Measurements from ENCODE around the gene IFNGR2. TPM values are rescaled to one million over a fixed set of nuclear protein-coding genes. Genes with fewer than 3 reads are reported as not detected.
"Not testable (repeated sequence)": the region's sequence is repeated elsewhere in the genome, so short reads cannot be mapped to it uniquely, and the experiment has no call there.

Gene IFNGR2
- total RNA-seq = 14.9 TPM

GRCh38 chr21:33403128-33403785, at the start of gene IFNGR2:
Gene IFNGR2 (plus strand): TSS chr21:33403413. CDS start chr21:33403544, 131 bp downstream.
- DNase-seq (ENCODE audit: low spot score) (peak; percentile 71), ATAC-seq (peak; percentile 59)

DNA sequence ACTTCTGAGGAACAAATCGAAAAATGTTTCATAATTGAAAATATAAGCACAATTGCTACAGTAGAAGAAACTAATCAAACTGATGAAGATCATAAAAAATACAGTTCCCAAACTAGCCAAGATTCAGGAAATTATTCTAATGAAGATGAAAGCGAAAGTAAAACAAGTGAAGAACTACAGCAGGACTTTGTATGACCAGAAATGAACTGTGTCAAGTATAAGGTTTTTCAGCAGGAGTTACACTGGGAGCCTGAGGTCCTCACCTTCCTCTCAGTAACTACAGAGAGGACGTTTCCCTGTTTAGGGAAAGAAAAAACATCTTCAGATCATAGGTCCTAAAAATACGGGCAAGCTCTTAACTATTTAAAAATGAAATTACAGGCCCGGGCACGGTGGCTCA, 47.9 kb upstream of the IFNGR2 start:
- DNase-seq (ENCODE audit: low spot score) = no peak
- no peak for ATAC-seq

GRCh38 chr21:33355996-33356395, 47.2 kb upstream of the IFNGR2 start:
- DNase-seq (ENCODE audit: low spot score) (no peak), ATAC-seq (no peak)

DNA sequence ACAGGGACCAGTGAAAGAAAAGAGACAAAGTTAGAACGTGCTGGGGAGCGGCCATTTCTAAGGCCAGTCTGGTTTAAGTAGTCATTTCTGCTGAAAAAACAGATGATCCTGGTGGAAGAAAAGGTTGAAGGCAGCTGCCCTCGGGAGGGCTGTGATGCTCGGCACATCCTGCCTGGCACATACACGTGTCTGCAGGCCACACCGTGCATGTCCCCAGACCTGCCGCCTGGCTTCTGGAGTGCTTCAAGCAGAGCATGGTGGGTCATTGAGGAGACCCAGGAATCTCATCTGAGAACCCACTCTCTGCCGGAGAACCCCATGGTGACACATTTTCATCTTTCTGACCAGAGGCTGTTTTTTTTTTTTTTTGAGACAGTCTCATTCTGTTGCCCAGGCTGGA, 46.0 kb upstream of the IFNGR2 start:
- no peak for ATAC-seq
- no peak for DNase-seq (ENCODE audit: low spot score)

DNA sequence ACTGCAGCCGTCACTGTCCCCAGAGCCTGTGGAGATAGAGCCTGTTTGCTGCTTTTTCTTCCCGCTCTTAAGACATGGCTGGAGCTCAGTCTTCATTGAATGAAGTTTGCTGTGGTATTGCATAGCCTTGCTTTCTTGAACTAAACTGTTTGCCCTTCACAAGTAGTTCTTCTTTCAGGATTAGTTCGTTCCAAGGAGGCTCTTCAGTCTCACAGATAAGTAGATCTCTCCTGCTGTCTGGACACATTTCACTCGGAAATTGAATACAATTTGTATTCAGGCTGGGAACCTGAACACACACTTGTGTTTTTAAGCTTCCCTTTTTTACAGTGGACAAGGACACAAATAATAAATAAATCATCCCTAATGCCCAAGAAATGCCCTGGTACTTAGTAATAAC, 43.8 kb upstream of the IFNGR2 start:
- DNase-seq (ENCODE audit: low spot score) (no peak), ATAC-seq (no peak)

DNA sequence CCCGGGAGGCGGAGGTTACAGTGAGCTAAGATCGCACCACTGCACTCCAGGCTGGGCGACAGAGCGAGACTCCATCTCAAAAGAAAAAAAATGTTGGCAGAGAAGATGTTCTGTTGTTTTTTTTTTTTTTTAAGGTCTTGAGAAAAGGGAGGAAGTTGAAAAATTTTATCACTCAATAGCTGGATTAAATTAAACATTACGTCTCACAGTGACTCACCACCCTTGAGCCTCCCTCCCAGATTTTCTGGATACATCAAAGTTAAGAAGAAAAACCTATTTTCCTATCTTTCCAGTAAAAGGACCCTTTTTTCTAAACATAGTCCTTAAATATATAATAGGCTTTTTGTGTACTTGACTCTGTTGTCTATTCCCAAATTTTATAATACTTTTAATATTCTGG, 42.9 kb upstream of the IFNGR2 start:
- DNase-seq (ENCODE audit: low spot score) (no peak), ATAC-seq (no peak)

DNA sequence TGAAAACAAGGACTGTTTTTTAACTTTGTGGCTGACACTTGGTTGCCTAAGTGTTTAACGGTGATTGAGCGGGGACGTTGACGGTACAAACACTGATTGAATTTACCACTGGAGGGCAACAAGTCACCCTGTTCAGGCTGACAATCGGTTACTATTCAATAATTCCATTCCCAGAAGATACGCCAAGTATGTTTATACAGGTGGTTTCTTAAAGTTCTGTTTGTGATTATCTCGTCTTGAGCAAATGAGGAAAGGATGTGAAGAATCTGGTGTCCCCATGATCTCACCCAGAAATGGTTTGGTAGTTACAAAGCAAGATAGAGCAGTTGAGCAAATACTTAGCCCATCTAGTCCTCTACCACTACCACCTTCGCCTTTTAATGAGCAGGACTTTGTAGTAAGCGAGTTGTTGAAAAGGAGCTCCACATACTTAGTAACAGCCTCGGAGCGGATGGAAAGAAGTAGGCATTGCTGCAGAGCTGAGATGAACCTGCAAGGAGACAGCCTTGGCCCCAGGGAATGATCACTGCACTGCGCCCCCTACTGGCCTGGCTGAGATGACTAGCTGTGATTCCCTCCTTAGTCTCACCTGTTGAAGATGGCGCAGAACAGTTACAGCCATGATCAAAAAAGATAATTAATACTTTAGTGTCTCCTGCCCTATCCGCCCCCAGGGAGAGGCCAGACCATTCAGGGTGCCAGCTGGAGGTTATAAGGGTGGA, 42.2 kb upstream of the IFNGR2 start:
- DNase-seq (ENCODE audit: low spot score) = peak; percentile 83
- peak; percentile 97 for ATAC-seq

- ATAC-seq = no peak
- DNase-seq (ENCODE audit: low spot score) = no peak
These were observed 41.1 kb upstream of the IFNGR2 start for GRCh38 chr21:33362044-33362555.

GRCh38 chr21:33363911-33364609, 39.2 kb upstream of the IFNGR2 start:
- not testable (repeated sequence) for ATAC-seq; DNase-seq (ENCODE audit: low spot score)

GRCh38 chr21:33364830-33365229, 38.4 kb upstream of the IFNGR2 start:
- no peak for ATAC-seq

DNA sequence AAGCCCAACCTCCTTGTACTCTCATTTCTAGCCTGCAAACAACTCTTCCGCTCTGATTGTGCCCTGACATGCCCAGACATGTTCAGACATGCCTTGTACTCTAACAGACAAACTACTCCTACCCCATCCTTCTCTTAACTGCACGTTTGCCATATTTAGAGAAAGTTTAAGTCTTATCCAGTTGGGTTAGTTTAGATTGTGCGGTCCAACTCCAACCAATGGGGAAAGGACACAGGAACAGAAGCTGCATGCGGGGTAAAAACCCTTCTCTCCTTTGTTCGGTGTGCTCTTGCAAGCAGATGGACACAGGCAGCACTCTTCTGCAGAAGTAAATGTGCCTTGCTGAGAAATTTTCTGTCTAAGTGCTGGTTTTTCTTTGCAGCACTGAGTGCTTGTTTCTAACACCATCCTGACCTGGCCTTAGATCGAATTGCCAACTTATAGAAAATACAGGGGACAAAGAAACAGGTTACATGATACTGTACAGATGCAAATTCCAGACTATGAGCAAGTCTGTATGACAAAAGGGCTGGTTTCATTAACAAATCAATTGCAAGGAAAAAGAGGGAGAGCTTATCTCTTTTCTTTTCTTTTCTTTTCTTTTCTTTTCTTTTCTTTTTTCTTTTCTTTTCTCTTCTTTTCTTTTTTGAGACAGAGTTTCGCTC, 35.8 kb upstream of the IFNGR2 start:
- no peak for ATAC-seq
- no peak for DNase-seq (ENCODE audit: low spot score)

More at GRCh38 chr21:33364830-33365229, 38.4 kb upstream of the IFNGR2 start:
- DNase-seq (ENCODE audit: low spot score) = no peak

GRCh38 chr21:33368124-33368523, 35.1 kb upstream of the IFNGR2 start:
- no peak for ATAC-seq
- no peak for DNase-seq (ENCODE audit: low spot score)

GRCh38 chr21:33368576-33368975, 34.6 kb upstream of the IFNGR2 start:
- ATAC-seq = no peak
- DNase-seq (ENCODE audit: low spot score) = no peak

DNA sequence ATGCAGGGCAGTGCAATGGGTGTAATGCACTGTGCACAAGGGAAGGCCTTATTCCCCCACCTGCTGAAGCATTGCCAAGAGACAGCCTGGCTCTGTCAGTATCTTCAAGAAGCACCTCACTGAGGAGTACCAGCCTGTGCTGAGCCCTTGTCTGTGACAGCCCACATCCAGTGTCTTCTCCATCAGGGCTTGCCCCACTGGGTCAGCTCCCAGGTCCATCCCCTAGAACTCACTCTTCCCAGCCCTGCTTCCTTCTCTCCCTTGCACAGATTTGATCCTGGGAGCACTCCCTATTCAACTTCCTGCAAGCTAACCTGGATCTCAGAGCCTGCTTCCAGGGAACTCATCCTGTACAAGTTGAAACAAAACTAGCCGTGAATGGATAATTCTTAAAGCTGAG, 33.6 kb upstream of the IFNGR2 start:
- DNase-seq (ENCODE audit: low spot score) = no peak
- no peak for ATAC-seq

- ATAC-seq (no peak), DNase-seq (ENCODE audit: low spot score) (no peak)
These were observed 32.9 kb upstream of the IFNGR2 start for GRCh38 chr21:33370305-33370704.

- no peak for DNase-seq (ENCODE audit: low spot score)
- ATAC-seq = no peak
These were observed 31.8 kb upstream of the IFNGR2 start for GRCh38 chr21:33371366-33371765.

- DNase-seq (ENCODE audit: low spot score) (no peak), ATAC-seq (no peak)
These were observed 30.6 kb upstream of the IFNGR2 start for GRCh38 chr21:33372582-33372981.

- DNase-seq (ENCODE audit: low spot score) (no peak), ATAC-seq (no peak)
These were observed 29.8 kb upstream of the IFNGR2 start for GRCh38 chr21:33373451-33373850.

GRCh38 chr21:33374080-33374449, 29.1 kb upstream of the IFNGR2 start:
- no peak for ATAC-seq
- DNase-seq (ENCODE audit: low spot score) = no peak

DNA sequence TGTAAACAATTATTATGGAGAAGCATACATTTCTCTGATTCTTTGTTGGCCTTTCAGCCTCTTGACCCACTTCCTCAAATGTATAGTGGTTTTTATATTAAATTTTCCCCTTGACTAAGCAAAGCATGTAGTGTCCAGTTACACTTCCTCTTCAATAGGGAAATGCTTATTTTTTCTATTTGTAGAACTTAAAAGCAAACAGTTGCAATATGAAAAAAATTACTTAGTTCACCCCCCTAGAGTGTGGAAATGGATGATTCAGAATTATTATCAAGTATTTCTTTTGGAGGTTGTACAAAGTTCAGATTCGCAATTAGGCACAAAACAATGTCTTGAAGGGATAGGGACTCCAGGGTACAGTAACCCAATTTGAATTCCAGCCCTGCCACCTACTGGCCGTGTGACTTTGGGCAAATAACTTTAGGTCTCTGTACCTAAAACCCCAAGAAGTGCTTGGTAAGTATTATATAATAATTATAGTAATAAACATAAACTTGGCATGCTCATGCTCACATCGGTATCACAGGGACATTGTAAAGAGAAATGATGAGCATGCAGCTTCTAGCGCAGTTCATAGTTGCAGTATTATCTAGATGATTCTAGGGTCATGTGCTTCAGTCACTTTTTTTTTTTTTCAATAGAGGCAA, 28.6 kb upstream of the IFNGR2 start:
- ATAC-seq (peak; percentile 93), DNase-seq (ENCODE audit: low spot score) (no peak)
